Measurements from ENCODE around the gene TMTC1.

DNA sequence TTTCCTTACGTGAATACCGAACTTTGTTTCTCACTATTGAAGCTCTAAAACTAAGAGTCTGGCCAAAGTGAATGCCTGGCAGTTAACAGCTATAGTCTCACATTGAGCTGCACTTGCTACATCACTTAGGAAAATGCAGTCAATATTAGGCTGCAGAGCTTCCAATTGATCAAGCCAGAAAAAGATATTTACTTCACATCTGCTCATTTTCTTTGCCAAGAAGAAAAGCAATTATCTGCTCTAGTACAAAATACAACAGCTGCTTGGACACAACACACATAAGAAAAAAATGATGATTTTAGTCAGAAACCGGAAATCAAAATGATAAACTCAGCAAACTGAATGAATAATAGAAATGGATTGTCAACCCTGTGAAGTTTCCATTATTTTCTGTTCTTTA lies 45.4 kb downstream of the TMTC1 start:
- TF ChIP-seq CTCF (IDR thresholded peaks at IDR 0.05; ENCODE audit: low read length), result no peak
- TF ChIP-seq EZH2 (IDR thresholded peaks at IDR 0.05; ENCODE audit: borderline replicate concordance, low read length), result no peak

Measured in OCI-LY1 (cell line).